Measurements from ENCODE around the gene OR4A5. TPM values are rescaled to one million over a fixed set of nuclear protein-coding genes. Genes with fewer than 3 reads are reported as not detected.

OR4A5 gene
- total RNA-seq, result not detected in 2 replicates

GRCh38 chr11:54706532-54706931, at the start of gene OR4A5:
TSS of gene OR4A5 (plus strand) at chr11:54706832. CDS start at chr11:54706885, 53 bp downstream.

Other genes starting within 250 kb of the OR4A5 start
- gene OR4C46, start 102.8 kb upstream of the OR4A5 start, total RNA-seq, result not detected in 2 replicates

Data from myometrial cell (primary cell).